ENCODE results near the gene SPTBN1. TPM values are rescaled to one million over a fixed set of nuclear protein-coding genes. Genes with fewer than 3 reads are reported as not detected.
"Not testable (repeated sequence)": the region's sequence is repeated elsewhere in the genome, so short reads cannot be mapped to it uniquely, and the experiment has no call there.

Gene SPTBN1
- total RNA-seq, 1 donor from 2014 or later, result 554 TPM

- DNase-seq (ENCODE audit: low spot score), result no peak
- intact Hi-C loops (cut with DNase I), result no loop called here
Measured at GRCh38 chr2:54464341-54464740, 8.2 kb downstream of the SPTBN1 start.

- intact Hi-C loops (cut with DNase I), result no loop called here
- no peak for DNase-seq (ENCODE audit: low spot score)
Measured at GRCh38 chr2:54465143-54465542, 9.0 kb downstream of the SPTBN1 start.

- intact Hi-C loops (cut with DNase I), result no loop called here
- no peak for DNase-seq (ENCODE audit: low spot score)
Measured at GRCh38 chr2:54466870-54467269, 10.7 kb downstream of the SPTBN1 start.

GRCh38 chr2:54468673-54469072 is 12.5 kb downstream of the SPTBN1 start:
- intact Hi-C loops (cut with DNase I), result no loop called here

GRCh38 chr2:54469484-54470053 is 13.4 kb downstream of the SPTBN1 start:
- intact Hi-C loops (cut with DNase I), result loop anchor here (2.0 kb wide), 1 partner anchor 13 kb away; the partner anchor contains the start of gene SPTBN1
- DNase-seq (ENCODE audit: low spot score), result no peak

More at GRCh38 chr2:54468673-54469072, 12.5 kb downstream of the SPTBN1 start:
- no peak for DNase-seq (ENCODE audit: low spot score)

GRCh38 chr2:54470266-54470938 is 14.3 kb downstream of the SPTBN1 start:
- no peak for DNase-seq (ENCODE audit: low spot score)
- intact Hi-C loops (cut with DNase I), result loop anchor here (2.0 kb wide), 1 partner anchor 14 kb away; the partner anchor contains the start of gene SPTBN1

GRCh38 chr2:54471221-54471711 is 15.1 kb downstream of the SPTBN1 start:
- no peak for DNase-seq (ENCODE audit: low spot score)
- intact Hi-C loops (cut with DNase I), result loop anchor here (2.0 kb wide), 1 partner anchor 14 kb away; the partner anchor contains the start of gene SPTBN1

- DNase-seq (ENCODE audit: low spot score), result no peak
- intact Hi-C loops (cut with DNase I), result no loop called here
Measured at GRCh38 chr2:54473851-54474250, 17.7 kb downstream of the SPTBN1 start.

- no peak for DNase-seq (ENCODE audit: low spot score)
Measured at GRCh38 chr2:54475285-54475684, 19.2 kb downstream of the SPTBN1 start.

GRCh38 chr2:54475919-54476318 is 19.8 kb downstream of the SPTBN1 start:
- intact Hi-C loops (cut with DNase I), result loop anchor here (5.0 kb wide), 1 partner anchor 161 kb away; no protein-coding TSS in a partner anchor
- no peak for DNase-seq (ENCODE audit: low spot score)

More at GRCh38 chr2:54475285-54475684, 19.2 kb downstream of the SPTBN1 start:
- intact Hi-C loops (cut with DNase I), result loop anchor here (5.0 kb wide), 1 partner anchor 162 kb away; no protein-coding TSS in a partner anchor

GRCh38 chr2:54476852-54477251 is 20.7 kb downstream of the SPTBN1 start:
- intact Hi-C loops (cut with DNase I), result loop anchor here (5.0 kb wide), 1 partner anchor 160 kb away; no protein-coding TSS in a partner anchor
- DNase-seq (ENCODE audit: low spot score), result no peak

- intact Hi-C loops (cut with DNase I), result loop anchor here (5.0 kb wide), 1 partner anchor 159 kb away; no protein-coding TSS in a partner anchor
- DNase-seq (ENCODE audit: low spot score), result no peak
Measured at GRCh38 chr2:54477896-54478295, 21.8 kb downstream of the SPTBN1 start.

- no peak for DNase-seq (ENCODE audit: low spot score)
- intact Hi-C loops (cut with DNase I), result loop anchor here (5.0 kb wide), 1 partner anchor 158 kb away; no protein-coding TSS in a partner anchor
Measured at GRCh38 chr2:54478899-54479298, 22.8 kb downstream of the SPTBN1 start.

GRCh38 chr2:54479424-54479823 is 23.3 kb downstream of the SPTBN1 start:
- intact Hi-C loops (cut with DNase I), result loop anchor here (5.0 kb wide), 1 partner anchor 158 kb away; no protein-coding TSS in a partner anchor
- no peak for DNase-seq (ENCODE audit: low spot score)

GRCh38 chr2:54480025-54480424 is 23.9 kb downstream of the SPTBN1 start:
- DNase-seq (ENCODE audit: low spot score), result no peak
- intact Hi-C loops (cut with DNase I), result no loop called here

GRCh38 chr2:54481686-54482085 is 25.6 kb downstream of the SPTBN1 start:
- DNase-seq (ENCODE audit: low spot score), result no peak
- intact Hi-C loops (cut with DNase I), result no loop called here

GRCh38 chr2:54482715-54483114 is 26.6 kb downstream of the SPTBN1 start:
- intact Hi-C loops (cut with DNase I), result no loop called here

GRCh38 chr2:54483426-54483825 is 27.3 kb downstream of the SPTBN1 start:
- intact Hi-C loops (cut with DNase I), result no loop called here
- DNase-seq (ENCODE audit: low spot score), result no peak

More at GRCh38 chr2:54482715-54483114, 26.6 kb downstream of the SPTBN1 start:
- no peak for DNase-seq (ENCODE audit: low spot score)

GRCh38 chr2:54485756-54486155 is 29.6 kb downstream of the SPTBN1 start:
- intact Hi-C loops (cut with DNase I), result not testable (repeated sequence)

GRCh38 chr2:54486766-54487165 is 30.6 kb downstream of the SPTBN1 start:
- intact Hi-C loops (cut with DNase I), result no loop called here
- no peak for DNase-seq (ENCODE audit: low spot score)

More at GRCh38 chr2:54485756-54486155, 29.6 kb downstream of the SPTBN1 start:
- not testable (repeated sequence) for DNase-seq (ENCODE audit: low spot score)
